HG02840 (cell line): Measurements from ENCODE around the gene RNU6-1.

Experiments
- ATAC-seq: cut with Tn5 transposase; IDR thresholded peaks from one replicate; pipeline ENCODE4 v1.9.1; 2021; ENCODE audit warnings: mild to moderate bottlenecking, moderate library complexity, moderate number of reproducible peaks; ENCODE audit not compliant: unreplicated experiment, low FRiP score

RNU6-1 gene

DNA sequence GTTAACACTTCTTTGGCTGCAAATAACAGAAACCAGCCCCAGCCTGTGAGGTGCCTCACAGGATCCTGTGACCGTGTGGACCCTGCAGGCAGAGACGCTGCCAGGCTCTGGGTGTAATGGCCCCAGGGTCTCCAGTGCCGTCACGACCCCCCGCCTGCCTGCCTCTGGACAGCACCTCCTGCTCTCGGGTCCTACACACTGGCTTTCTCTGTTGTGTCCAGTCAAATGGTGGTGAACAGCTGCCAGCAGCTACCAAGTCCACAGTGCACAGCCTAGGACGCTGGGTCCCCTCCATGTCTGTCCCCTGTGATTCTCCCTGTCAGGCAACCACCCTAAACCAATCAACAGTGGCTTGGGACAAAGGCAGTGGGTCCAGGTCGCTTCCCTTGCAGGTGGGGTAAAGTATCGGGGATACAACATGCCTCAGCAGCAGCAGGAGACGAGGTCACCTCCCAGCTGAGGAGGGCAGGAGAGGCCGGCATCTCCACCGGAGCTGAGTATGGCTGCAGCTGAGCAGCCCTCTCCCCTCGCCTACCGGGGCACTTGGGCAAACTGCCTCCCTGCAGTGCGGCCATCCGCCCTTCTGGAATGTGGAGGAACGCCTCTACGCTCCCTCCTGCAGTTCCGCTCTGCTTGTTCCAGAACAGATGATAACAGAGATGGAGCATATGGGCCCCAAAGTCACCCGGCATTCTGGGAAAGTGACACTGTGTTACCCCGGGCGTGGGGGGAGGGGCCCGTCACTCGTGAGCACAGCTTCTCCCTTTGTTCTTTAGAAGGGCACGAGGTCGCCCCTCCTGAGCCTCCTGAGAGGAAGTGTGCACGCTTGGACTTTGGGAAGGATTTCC, 35.6 kb downstream of the RNU6-1 start:
- no peak for ATAC-seq

DNA sequence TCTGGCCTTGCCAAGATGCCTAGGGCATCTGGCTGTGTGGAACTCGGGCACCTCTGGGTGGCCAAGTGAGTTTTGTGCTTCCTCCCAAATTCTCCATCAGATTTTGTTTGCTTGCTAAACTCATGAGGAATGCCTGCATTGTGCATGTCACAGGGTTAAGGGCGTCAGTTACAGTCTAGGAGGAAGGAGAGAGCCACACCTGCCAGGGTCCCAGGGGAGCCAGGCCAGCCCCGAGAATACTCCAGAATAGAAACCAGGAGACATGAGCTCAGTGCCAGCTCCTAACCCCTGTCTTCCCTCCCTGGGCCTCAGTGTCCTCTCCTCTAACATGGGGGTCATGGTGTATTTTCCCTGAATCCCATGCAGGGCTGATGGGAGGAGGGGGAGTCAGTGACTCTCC, 36.5 kb downstream of the RNU6-1 start:
- no peak for ATAC-seq

DNA sequence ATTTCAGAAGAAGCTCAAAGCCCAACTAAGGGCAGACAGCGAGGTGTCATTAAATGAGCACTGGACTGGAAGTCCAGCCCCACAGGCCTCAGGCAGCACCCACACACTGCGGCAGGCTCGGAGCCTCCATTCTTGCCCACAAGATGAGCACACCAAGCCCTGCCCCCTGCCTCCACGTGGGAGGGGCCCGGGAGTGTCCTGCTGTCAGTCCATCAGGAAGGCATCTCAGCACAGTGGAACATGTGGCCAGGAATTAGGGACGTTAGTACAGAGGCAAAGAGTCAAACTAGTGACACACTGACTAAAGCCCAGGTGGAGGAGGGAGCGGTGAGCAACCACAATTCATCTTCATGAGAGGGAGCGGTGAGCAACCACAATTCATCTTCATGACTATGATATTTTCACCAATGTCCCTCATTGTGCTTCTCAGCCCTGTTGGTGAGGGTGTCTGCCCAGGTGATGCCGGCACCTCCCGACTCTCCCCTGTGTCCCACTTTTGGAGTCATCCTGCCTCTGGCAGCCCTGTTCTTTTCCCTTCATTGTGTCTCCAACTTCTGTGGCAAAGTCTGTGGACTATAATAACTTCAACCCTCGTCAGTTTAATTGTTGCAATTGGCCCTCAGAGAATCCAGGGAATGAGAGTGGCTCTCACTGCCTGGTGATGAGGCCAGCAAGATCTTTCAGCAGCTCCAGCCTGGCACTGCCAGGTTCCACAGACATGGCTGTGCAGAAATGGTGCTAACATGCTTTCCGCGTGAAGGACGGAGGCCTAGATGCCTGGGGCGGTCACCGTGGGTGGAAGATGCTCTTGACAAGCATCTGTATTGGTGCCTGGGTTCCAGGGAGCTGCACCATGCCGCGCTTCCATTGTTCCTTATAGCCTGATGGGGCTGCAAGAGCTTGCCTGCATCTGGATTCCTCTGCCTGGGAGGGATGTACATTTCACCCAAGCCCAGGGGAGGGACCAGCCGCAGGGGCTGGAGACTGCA, 37.6 kb downstream of the RNU6-1 start:
- ATAC-seq: no peak

DNA sequence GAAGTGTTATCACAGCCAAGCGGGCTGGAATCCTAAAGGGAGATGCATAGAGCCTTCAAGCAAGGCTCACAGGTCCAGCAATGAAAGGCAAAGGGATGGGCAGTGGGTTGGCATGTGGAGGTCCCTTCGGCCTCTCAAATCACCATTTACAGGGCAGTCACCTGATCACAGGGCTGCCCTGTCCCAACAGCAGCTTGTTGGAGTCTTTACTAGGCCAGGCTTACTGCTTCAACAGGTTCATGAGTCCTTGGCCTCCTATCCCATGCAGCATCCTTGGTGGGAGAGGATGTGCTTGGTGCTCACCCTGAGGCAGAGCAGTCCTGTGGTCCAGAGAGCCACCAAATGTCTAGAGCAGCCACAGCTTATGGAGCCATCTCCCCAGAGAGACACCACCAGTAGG, 38.7 kb downstream of the RNU6-1 start:
- no peak for ATAC-seq

DNA sequence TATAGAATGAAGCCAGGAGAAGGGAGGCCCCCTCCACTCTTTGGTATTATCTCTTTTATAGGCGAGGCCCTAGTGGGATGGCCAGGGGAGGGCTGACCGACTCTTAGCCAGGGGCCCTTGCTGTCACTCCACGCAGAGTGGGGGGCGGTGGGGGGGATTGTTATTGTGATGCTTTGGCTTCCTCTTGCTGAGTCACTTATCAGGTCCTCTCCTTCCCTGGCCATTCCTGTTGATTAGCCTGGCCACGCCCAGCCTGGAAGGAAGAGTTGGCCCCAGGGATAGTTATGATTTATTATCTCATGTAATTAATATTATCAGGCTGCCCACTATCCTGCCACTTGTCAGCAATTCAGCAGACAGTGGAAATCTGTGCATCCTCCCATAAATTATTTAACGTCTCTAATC, 40.0 kb downstream of the RNU6-1 start:
- ATAC-seq: no peak

DNA sequence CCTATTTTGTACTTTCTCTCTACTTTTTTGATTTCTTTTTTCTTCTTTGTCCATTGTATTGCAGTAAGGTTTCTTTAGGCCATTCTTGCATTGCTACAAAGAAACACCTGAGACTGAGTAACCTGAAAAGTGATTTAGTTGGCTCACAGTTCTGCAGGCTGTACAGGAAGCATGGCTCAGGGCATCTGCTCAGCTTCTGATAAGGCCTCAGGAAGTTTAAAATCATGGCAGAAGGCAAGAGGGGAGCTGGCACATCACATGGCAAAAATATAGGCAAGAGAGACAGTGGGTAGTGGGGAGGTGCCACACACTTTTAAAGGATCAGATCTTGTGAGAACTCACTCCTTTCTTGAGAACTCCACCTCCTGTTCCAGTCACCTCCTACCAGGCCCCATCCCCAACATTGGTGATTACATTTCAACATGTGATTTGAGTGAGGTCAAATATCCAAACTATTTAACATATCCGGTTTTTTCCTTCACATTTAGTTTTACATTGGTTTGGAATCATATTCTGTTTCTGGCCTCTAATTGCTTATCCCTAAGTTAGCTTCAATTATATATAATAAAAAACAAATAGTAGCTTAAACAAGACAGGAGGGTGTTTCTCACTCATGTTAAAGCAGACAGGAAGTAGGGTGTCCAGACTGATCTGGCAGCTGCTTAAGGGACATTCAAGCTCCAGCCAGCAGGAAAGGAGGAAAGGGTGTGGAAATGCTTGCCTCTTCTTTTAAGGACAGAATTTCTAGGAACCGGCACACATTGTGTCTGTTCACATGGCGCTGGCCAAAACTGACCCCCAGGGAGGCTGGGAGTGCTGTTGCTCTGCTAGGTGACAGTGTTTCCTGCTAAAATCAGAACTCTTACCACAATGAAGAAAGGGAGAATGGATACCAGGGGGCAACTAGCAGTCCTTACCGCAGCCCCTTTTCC, 43.4 kb downstream of the RNU6-1 start:
- ATAC-seq: no peak

DNA sequence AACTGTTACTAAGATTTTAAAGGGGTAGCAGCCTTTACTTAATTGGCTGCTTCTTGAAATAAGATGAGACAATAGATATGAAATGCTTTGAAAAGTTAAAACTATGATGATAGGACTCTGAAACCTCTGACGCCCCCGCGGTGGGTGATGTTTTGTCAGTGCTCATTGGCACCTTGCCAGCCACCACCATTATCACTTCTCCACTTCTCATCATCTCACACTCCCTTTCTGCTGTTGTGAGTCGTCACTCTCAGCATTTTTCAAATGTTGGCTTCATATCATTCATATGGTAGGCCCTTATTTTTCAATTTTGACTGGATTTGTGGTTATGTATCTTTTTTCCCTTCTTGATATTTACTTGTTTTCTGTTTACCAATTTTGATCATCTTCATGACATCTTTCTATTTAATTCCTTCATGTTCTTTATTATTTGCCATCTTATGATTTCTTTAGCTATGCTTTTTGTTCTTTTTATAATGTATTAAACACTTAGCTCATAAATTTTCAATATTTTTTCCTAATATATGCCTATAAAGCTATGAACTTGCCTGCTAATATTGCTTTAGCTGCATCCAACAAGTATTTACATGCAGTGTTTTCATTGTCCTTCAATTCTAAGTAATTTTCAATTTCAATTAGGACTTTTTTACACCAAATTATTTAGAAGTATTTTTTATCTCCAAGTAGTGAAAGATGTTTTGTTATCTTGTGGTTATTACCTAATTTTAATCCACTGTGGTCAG, 44.8 kb downstream of the RNU6-1 start:
- ATAC-seq: no peak

DNA sequence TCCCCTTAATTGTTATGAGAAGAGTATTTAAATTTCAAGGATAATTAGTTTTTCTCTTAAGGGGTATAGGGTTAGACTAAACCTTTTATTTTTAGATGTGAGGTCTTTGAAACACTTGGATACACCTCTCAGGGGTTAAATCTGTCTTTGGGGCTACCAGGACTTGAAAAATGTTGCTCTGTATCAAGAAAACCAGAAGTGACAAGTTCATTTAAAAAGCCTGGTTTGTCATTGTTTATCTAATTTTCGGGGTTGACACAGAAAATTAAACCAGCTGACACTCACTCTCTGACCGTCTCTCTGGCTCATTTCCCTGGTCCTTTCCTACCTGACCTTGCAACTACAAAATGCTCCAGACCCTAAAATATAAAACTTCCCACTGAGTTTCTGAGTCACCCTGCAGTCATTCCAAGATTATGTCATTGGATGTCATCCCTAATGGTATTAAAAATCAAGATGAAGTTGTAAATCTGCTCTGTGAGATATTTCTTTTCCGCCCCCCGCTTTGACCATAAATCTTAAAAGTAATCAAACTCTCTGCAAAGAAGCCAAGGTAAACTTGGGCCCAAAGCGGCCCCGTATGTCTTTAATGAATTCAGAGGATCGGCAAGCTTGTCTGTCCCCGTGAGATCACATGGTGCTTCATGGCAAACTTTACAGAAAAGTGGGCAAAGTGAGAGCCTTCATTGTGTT, 47.4 kb downstream of the RNU6-1 start:
- no peak for ATAC-seq

DNA sequence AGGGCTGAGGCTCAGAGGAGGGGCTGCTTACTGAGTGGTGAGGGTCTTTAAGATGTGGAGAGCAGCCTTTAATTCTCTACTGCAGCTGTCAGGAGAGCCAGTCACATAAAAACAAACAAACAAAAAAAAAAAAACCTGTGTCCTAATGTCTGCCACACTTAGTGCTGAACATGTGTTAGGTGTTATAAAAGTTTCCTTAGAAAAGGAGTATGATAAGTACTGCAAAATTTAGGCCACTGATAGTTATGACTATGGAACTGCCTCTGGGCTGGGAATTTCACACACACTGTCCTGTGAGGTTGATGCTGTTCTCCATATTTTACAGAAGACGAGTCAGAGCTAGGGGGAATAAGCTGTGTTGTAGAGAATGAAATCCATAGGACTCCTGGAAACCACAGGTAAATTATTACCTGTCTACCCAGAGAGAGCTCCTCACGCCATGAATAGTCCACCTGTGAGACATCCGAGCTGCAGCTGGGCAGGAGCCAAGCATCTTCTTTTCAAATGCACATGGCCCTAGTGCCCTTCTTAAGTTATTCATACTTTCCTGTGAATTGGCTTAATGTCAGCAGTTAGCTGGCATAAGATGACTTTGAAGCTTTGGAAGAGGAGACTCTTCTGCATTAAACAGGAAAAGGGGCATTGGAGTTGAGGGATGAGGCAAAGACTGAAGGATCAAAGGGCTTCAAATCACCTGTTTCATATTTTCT, 49.1 kb downstream of the RNU6-1 start:
- no peak for ATAC-seq
